GM21723 (cell line): ENCODE measurements around the gene AEN.

Experiments
- ATAC-seq: cut with Tn5 transposase; IDR thresholded peaks from one replicate; pipeline ENCODE4 v1.9.1; 2021; ENCODE audit warnings: mild to moderate bottlenecking, moderate library complexity; ENCODE audit not compliant: unreplicated experiment

Gene AEN

GRCh38 chr15:88613074-88613944, 7.8 kb upstream of the AEN start:
- no peak for ATAC-seq

- ATAC-seq: peak; percentile 62
These were observed 5.6 kb upstream of the AEN start for GRCh38 chr15:88615303-88616107.

- no peak for ATAC-seq
These were observed 4.9 kb upstream of the AEN start for GRCh38 chr15:88616240-88616639.

DNA sequence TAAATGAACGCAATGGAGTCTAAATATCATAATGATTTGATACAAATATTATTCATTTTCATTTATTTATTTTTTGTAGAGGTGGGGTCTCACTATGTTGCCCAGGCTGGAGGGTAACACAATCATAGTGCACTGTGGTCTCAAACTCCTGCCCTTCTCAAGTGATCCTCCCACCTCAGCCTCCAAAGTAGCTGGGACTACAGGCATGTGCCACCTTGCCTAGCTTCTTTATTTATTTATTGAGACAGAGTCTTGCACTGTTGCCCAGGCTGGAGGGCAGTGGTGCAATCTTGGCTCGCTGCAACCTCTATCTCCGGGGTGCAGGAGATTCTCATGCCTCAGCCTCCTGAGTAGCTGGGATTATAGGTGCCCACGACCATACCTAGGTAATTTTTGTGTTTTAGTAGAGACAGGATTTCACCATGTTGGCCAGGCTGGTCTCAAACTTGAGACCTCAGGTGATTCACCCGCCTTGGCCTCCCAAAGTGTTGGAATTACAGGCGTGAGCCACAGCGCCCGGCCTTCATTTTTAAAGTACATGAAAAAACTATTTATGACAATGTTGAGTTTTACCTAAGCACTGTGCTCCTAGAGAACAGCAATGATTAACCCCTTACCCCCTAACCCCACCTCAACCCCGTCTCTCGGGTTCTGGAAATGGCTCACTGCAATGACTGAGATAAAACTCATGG, 4.0 kb upstream of the AEN start:
- ATAC-seq: no peak

GRCh38 chr15:88617790-88618189, 3.4 kb upstream of the AEN start:
- ATAC-seq: no peak

DNA sequence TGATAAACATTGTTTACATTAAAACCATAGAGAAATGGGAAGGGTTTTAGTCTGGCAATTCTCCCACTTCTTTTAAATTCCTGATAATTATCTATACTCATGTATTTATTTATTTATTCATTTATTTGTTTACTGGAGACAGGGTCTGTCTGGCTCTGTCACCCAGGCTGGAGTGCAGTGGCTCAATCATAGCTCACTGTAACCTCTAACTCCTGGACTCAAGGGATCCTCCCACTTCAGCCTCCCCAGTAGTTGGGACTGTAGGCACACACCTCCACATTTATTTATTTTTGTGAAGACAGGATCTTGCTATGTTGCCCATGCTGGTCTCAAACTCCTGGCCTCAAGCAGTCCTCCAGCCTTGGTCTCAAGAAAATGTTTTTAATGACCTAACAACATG, 2.5 kb upstream of the AEN start:
- ATAC-seq: no peak

DNA sequence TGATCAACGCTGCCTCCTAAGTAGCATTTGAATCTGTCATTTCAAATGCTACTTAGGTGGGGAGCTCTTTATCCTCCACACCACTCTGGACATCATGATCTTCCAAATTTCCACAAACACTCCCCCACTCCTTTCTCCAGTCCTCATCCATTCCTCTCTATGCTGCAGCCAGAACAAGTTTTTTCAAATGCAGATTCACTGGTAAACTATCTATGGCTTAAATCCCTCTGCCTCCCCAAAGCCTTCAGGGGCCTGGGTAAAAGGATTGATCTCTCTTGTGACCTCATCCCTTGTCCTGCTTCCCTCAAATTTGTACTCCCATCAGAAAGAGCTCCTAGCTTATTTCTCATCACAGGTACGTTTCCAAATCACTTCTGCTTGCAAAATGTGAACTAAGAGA, 1.3 kb upstream of the AEN start:
- ATAC-seq: no peak

GRCh38 chr15:88621789-88622604, 857 bp downstream of the AEN start:
- peak; percentile 46 for ATAC-seq

DNA sequence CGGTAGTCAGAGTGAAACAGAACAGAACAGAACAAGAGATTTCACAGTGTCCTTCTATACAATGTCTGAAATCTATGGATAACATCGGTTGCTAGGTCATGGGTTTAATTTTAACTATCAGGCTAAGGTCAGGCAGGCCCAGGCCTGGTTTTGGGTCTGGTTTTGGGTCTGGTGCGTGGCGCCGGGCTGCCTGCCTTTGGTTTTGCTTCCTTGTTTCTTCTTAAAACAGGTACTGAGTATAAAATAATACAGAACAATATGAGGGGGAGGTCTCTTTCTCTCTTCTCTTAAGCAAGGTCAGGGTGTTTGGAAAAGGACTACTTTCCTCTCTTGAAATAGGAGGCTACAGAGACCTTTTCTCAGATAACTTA, 1.4 kb downstream of the AEN start:
- no peak for ATAC-seq

GRCh38 chr15:88623061-88623460, 1.9 kb downstream of the AEN start:
- ATAC-seq: no peak

DNA sequence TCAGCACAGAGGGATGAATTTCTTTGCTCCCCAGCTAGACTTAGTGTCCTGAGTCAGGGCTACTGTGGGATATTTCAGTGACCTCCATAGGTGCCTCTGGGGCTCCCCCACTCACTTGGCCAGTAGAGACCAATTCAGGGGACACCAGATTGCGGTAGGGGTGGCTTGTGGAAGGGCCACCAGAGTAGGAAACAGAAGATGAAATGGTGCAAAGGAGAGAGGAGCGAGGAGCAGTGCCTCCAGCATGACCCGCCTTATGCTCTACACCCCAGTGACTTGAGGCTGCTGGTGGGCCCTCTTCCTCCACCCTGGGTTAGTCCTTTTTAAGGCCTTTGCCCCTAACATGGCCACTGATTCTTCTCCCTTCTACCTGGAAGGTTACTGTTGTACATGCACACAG, 2.5 kb downstream of the AEN start:
- no peak for ATAC-seq

DNA sequence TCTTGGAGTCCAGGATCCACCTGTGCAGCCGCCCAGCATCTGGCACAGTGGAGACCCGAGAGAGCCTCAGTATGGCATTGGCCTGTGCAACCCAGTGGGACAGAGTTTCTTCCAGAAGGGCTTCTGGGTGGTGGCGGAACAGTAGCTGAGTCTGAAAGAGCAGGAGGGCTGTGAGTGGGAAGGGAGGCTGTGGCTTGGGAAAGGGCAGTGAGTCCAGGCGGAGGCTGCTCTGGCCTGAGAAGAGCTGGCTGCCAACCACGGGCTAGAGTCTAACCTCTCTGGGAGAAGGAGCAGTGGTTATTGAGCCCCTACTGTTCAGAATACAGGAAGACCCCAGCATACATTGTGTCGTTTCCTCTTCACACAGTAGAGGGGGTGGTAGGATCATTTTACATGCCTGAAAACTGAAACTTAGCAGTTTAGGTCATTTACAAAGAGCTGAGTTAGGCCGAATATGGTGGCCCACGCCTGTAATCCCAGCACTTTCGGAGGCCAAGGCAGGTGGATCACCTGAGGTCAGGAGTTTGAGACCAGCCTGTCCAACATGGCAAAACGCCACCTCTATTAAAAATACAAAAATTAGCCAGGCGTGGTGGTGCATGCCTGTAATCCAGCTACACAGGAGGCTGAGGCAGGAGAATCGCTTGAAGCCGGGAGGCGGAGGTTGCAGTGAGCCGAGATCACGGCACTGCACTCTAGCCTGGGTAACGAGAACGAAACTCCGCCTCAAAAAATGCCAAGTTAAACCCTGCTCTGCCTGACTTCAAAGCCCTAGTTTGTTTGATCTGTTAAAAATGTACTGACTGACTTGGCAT, 3.2 kb downstream of the AEN start:
- ATAC-seq: peak; percentile 39

DNA sequence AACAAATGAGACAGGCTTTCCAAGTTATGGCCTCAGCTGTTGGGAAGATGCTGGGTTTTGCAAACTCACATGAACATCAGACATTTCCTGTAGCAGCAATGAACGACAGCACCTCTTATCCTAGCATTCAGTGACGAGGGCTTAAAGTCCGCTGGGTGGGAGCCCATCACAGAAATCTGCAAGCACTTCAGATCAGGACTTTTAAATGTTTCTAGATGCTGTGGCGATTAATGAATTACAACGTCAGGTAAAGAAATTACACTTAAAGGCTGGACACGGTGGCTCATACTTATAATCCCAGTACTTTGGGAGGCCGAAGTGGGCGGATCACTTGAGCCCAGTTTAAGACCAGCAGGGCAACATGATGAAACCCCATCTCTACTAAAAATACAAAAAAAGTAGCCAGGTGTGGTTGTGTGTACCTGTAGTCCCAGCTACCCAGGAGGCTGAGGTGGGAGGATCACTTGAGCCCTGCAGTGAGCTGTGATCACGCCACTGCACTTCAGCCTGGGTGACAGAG, 3.9 kb downstream of the AEN start:
- ATAC-seq: no peak

DNA sequence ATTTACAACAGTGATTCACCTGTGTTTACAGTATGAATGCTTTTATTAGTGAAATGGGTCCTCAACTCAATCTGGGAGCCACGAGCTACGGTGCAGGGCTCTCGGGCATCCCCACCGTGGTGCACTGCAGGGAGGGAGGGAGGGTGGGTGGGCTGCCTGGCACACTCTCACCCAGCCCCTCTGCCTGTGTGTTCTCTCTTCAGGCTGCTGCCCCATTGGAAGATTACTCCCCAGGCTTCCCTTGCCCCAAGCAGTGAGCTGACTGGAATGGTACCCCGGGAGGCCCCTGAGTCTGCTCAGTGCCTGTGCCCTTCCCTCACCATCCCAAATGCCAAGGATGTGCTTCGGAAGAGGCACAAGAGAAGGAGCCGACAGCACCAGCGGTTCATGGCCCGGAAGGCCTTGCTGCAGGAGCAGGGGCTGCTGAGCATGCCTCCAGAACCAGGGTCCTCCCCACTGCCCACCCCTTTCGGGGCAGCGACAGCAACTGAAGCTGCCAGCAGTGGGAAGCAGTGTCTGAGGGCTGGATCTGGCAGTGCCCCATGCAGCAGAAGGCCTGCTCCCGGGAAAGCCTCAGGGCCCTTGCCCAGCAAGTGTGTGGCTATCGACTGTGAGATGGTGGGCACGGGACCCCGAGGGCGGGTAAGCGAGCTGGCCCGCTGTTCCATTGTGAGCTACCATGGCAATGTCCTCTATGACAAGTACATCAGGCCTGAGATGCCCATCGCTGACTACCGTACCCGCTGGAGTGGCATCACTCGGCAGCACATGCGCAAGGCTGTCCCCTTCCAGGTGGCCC, 5.0 kb downstream of the AEN start:
- ATAC-seq: no peak

DNA sequence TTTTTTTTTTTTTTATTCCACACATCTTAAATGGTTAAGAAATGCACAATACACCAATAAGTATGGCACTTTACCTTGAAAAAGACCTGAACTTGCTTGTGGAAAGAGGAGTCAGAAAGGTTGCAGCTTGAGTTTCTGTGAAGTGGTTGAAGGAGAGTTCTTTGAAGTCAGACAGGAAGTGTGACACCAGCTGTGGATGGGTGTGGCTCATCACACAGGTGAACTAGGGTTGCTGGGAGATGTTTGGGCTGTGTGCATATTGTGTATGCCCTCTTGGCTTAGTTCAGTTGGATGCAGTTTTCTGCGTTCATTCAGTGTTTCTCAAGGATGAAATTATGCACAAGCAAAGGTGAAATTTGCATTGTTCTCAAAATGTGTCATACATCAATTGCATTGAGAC, 6.3 kb downstream of the AEN start:
- ATAC-seq: peak; percentile 53

DNA sequence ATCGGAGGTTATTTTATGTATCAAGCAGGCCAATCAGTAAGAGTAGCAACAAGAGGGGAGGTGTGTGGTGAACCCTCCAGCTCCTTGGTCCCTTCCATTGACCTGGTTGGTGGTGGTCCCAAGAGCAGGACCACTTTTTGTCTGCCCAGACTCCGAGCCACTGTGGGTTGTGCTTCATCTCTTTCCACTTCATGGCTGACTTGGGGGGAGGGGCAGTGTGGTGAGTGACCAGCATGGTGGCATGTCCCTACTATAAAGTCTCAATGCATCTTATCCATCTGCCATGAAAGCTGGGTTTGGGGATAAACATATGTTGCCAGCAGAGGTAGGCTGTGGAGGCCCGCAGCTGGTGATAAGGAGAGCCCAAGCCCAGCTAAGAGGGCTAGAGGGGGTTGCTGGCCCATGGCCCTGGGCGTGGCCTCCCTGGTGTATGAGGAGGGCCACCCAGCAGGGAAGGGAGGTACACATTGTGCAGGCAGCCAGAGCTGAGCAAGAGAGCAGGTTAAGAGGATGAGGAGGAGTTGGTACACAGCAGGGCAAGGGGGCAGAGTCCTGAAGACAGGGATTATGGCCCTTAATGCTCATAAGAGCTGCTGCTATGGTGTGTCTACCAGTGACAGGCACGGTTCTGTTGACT, 7.0 kb downstream of the AEN start:
- ATAC-seq: no peak

DNA sequence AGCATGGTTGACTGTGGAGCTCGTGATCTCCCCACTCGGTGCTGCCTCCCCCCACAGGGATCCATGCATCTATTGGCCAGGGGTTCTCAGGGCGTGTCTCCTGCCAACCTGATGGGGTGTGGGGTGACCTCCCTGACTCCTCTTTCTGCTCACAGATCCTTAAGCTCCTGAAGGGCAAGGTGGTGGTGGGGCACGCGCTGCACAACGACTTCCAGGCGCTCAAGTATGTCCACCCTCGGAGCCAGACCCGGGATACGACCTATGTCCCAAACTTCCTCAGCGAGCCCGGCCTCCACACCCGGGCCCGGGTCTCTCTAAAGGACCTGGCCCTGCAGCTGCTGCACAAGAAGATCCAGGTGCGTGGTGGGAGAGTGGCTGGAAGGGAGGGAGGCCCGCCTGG, 7.9 kb downstream of the AEN start:
- ATAC-seq: no peak

GRCh38 chr15:88630141-88630721, 9.1 kb downstream of the AEN start:
- ATAC-seq: no peak
